Hepatic stellate cell (primary cell): ENCODE data around the gene UQCR11.

Source experiments
- DNase-seq: peaks from one replicate; pipeline ENCODE4 v3.0.0; 2011; ENCODE audit warnings: low spot score

UQCR11 gene

DNA sequence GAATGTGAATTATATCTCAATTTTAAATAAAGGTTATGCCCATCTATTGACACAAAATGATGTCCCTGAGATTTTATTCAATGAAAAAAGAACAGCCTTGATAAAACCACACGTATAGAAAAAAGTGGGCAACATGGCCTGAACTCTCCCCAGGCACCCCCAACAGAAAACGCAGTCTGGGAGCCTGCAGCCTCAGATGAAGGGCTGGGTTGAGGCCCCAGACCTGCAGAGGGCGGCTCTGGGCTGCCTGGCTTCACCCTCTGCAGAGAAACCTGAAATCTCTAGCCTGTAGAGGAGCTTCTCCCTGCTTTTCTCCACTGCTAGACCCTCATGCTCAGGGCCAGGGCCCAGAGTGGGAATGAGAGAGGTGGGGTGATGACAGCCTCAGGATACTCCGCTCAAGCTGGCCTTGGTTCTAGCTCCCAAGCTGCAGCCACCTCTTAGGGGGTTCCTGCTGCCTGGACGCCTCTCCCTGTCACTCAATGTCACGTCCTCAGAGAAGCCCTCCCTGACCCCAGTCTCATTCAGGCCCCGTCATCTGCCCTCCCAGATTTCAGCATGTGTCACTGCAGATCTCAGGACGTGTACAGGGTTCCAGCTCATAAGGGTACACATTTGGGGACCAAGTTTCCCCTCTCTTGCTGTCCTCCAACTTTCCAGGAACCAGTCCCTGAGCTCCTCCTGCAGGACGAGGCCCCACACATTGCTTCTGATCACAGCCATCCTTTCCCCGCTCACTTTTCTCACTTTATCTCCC lies 14.4 kb downstream of the UQCR11 start:
- DNase-seq: no peak

GRCh38 chr19:1587872-1588271 lies 17.4 kb downstream of the UQCR11 start:
- no peak for DNase-seq

GRCh38 chr19:1585243-1585580 lies 20.1 kb downstream of the UQCR11 start:
- DNase-seq: no peak

- DNase-seq: no peak
Measured at GRCh38 chr19:1584500-1585242, 20.6 kb downstream of the UQCR11 start.

- no peak for DNase-seq
Measured at GRCh38 chr19:1582201-1582600, 23.1 kb downstream of the UQCR11 start.

GRCh38 chr19:1580957-1581356 lies 24.3 kb downstream of the UQCR11 start:
- DNase-seq: no peak

GRCh38 chr19:1580382-1580781 lies 24.9 kb downstream of the UQCR11 start:
- DNase-seq: no peak

- no peak for DNase-seq
Measured at GRCh38 chr19:1579222-1579621, 26.0 kb downstream of the UQCR11 start.

GRCh38 chr19:1577929-1578618 lies 27.2 kb downstream of the UQCR11 start:
- no peak for DNase-seq

- no peak for DNase-seq
Measured at GRCh38 chr19:1577090-1577928, 28.0 kb downstream of the UQCR11 start.

DNA sequence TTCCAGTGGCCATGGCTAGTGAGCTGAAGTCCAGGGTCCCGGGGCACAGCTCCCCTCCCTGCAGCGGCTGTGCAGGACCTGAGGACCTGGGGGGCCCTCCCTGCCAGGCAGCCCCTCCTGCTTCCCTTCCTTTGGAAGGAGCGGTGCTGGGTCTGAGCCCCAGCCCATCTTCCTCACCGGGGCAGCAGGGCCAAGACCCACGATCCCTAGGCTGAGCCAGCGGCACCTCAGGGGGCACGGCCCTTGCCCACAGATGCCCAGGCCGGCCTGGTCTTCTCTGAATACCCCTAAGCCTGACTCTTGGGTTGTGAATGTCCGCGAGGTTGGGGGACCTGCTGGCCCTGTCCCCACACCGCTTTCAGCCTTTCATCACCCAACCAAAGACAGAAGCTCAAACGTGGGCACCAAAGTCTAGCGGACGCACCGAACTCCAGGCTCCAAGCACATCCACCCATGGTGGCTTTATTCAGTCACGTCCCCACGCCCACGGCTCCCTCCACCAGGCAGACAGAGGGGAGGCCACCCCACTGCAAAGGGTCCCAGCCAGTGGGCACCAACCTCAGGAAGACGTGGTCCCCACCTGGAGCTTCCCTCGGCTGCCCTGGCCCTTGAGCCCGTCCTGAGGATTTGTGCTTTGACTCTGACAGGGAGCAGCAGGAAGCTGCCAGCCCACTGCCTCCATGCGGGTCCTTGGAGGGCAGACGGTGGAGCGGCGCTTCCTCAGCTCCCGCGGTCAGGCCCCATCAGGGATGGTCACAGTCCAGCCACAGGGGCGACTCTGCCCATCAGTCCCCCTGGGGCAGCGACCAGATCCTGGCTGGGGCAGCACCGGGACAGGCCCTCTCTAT lies 28.8 kb downstream of the UQCR11 start:
- DNase-seq: no peak

GRCh38 chr19:1575323-1576241 lies 29.7 kb downstream of the UQCR11 start:
- DNase-seq: no peak

- no peak for DNase-seq
Measured at GRCh38 chr19:1574354-1575136, 30.7 kb downstream of the UQCR11 start.

DNA sequence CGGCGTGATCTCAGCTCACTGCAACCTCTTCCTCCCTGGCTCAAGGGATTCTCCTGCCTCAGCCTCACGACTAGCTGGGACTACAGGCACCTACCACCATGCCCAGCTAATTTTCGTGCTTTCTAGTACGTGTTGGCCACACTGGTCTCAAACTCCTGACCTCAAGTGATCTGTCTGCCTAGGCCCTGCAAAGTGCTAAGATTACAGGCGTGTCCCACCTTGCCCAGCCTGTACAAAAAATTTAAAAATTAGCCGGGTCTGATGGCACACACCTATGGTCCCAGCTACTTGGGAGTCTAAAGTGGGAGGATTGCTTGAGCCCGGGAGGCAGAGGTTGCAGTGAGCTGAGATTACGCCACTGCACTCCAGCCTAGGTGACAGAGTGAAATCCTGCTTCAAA lies 32.5 kb downstream of the UQCR11 start:
- no peak for DNase-seq

DNA sequence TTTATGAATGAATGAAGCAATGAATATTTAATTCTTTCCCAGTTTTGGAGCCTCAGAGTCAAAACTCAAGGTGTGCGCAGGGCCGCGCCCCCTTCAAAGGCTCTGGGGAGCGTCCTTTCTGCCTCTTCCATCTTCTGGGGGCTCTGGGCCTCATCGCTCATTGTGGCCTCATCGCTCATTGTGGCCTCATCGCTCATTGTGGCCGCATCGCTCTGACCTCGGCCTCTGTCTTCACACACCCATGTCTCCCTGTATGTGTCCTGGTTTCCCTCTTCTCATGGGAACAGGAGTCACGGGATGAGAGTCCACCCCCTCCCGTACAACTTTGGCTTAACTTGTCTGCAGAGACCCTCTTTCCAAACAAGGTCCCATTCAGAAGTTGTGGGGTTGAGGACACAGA lies 33.9 kb downstream of the UQCR11 start:
- DNase-seq: no peak

- no peak for DNase-seq
Measured at GRCh38 chr19:1570836-1571235, 34.4 kb downstream of the UQCR11 start.

- no peak for DNase-seq
Measured at GRCh38 chr19:1569997-1570396, 35.3 kb downstream of the UQCR11 start.

- peak; percentile 97 for DNase-seq
Measured at GRCh38 chr19:1568320-1569019, 36.8 kb downstream of the UQCR11 start, which contains the start of gene MEX3D. Gene MEX3D (minus strand): TSS chr19:1568325. CDS start chr19:1568058, 267 bp downstream.

DNA sequence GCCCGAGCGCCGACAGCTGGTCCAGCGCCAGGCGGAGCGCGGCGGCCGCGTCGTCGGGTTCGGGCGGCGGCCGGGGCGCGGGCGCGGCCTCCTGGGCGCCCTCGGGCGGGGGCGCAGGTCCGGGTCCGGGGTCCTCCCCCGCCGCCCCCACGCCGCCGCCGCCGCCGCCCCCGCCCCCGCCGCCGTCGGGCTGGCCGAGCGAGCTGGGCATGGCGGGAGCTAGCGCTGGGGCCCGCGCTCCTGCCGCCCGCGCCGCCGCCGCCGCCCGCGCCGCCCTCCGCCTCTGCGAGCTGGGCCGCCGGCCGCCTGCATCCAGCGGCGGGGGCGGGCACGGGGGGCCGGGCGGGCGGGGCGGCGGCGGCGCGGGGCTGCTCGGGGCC lies 37.4 kb downstream of the UQCR11 start:
- DNase-seq: peak; percentile 55
